Measurements from ENCODE around the gene PELO.
"Not testable (repeated sequence)": the region's sequence is repeated elsewhere in the genome, so short reads cannot be mapped to it uniquely, and the experiment has no call there.

PELO gene

DNA sequence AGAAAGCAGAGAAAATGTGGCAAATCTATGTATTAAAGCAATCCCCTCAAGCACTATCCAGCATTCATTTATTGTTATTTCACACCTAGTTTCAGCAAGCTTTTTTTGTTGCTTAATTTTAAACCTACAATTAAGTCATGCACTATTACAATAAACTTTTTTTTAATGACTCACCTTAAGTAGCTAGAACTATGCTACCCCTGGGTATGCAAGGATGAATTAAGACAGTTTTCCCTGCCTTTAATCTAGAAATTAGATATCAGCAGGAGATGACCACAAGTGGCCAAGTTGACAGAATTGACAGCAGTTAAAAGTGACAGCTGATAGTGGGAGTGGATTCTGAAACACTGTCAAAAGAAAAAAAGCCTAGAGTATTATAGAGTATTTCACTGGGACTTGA lies 20.0 kb downstream of the PELO start:
- Histone ChIP-seq H3K4me1 (ENCODE audit: control insufficient read depth in 2 of 2, insufficient read depth in 2 of 2, low read length in 2 of 2) (peaks cover 0 to 5% of the 10 kb centered on the region in 2 donors), H3K4me3 (ENCODE audit: low read length in 2 of 2) (no peak overlapping the region), H3K27me3 (ENCODE audit: control insufficient read depth in 2 of 2, insufficient read depth in 2 of 2, low read length in 2 of 2) (no peaks in the 10 kb centered on the region), H3K36me3 (ENCODE audit: control insufficient read depth in 2 of 2, insufficient read depth in 2 of 2, low read length in 2 of 2) (peaks cover 0 to 5% of the 10 kb centered on the region in 2 donors), H3K9ac (ENCODE audit: low read depth in 1 of 2, low read length in 2 of 2) (no peak overlapping the region), H3K27ac (ENCODE audit: low read depth in 2 of 2, low read length in 2 of 2) (no peak overlapping the region), H3K9me3 (ENCODE audit: control insufficient read depth in 2 of 2, low read length in 2 of 2) (no peaks in the 10 kb centered on the region)

- Histone ChIP-seq H3K9ac (ENCODE audit: low read depth in 1 of 2, low read length in 2 of 2) (no peak overlapping the region), H3K27me3 (ENCODE audit: control insufficient read depth in 2 of 2, insufficient read depth in 2 of 2, low read length in 2 of 2) (no peaks in the 10 kb centered on the region), H3K4me3 (ENCODE audit: low read length in 2 of 2) (no peak overlapping the region), H3K9me3 (ENCODE audit: control insufficient read depth in 2 of 2, low read length in 2 of 2) (no peaks in the 10 kb centered on the region), H3K36me3 (ENCODE audit: control insufficient read depth in 2 of 2, insufficient read depth in 2 of 2, low read length in 2 of 2) (peaks cover 0 to 5% of the 10 kb centered on the region in 2 donors), H3K27ac (ENCODE audit: low read depth in 2 of 2, low read length in 2 of 2) (peak overlapping the region in 1 of 2 donors; percentile 9), H3K4me1 (ENCODE audit: control insufficient read depth in 2 of 2, insufficient read depth in 2 of 2, low read length in 2 of 2) (peaks cover 0 to 2% of the 10 kb centered on the region in 2 donors)
These were observed 20.7 kb downstream of the PELO start for GRCh38 chr5:52808316-52808901.

DNA sequence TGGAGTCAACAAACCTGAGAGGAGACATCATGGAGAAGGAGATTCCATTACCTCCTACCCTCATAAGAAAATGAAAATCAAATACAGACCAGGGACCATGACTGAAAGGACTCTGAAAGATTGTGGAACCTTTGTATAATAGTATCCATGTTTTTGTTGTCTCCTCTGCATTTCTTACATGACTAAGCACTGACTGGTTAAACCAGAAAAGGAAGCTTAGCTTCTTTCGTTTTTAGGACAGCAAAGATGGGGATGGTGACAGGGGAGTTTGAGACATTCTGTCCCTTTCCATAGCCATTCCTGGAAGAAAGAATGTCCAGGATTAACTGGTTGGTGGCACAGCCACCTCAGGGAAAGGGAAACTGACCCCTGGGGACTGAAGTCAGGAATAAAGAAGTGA lies 22.2 kb downstream of the PELO start:
- Histone ChIP-seq H3K9ac (ENCODE audit: low read depth in 1 of 2, low read length in 2 of 2) (no peak overlapping the region), H3K4me3 (ENCODE audit: low read length in 2 of 2) (no peak overlapping the region), H3K27ac (ENCODE audit: low read depth in 2 of 2, low read length in 2 of 2) (peak overlapping the region in 1 of 2 donors; percentile 21), H3K4me1 (ENCODE audit: control insufficient read depth in 2 of 2, insufficient read depth in 2 of 2, low read length in 2 of 2) (no peaks in the 10 kb centered on the region), H3K27me3 (ENCODE audit: control insufficient read depth in 2 of 2, insufficient read depth in 2 of 2, low read length in 2 of 2) (no peaks in the 10 kb centered on the region), H3K36me3 (ENCODE audit: control insufficient read depth in 2 of 2, insufficient read depth in 2 of 2, low read length in 2 of 2) (peaks cover 0 to 5% of the 10 kb centered on the region in 2 donors), H3K9me3 (ENCODE audit: control insufficient read depth in 2 of 2, low read length in 2 of 2) (no peaks in the 10 kb centered on the region)

- Histone ChIP-seq H3K4me1 (ENCODE audit: control insufficient read depth in 2 of 2, insufficient read depth in 2 of 2, low read length in 2 of 2) (no peaks in the 10 kb centered on the region), H3K27me3 (ENCODE audit: control insufficient read depth in 2 of 2, insufficient read depth in 2 of 2, low read length in 2 of 2) (no peaks in the 10 kb centered on the region), H3K9me3 (ENCODE audit: control insufficient read depth in 2 of 2, low read length in 2 of 2) (no peaks in the 10 kb centered on the region), H3K36me3 (ENCODE audit: control insufficient read depth in 2 of 2, insufficient read depth in 2 of 2, low read length in 2 of 2) (no peaks in the 10 kb centered on the region), H3K27ac (ENCODE audit: low read depth in 2 of 2, low read length in 2 of 2) (peak overlapping the region in 1 of 2 donors; percentile 21), H3K4me3 (ENCODE audit: low read length in 2 of 2) (no peak overlapping the region), H3K9ac (ENCODE audit: low read depth in 1 of 2, low read length in 2 of 2) (no peak overlapping the region)
These were observed 22.7 kb downstream of the PELO start for GRCh38 chr5:52810426-52810825.

GRCh38 chr5:52811067-52811749 lies 23.5 kb downstream of the PELO start:
- H3K4me1 ChIP-seq (ENCODE audit: control insufficient read depth in 2 of 2, insufficient read depth in 2 of 2, low read length in 2 of 2): no peaks in the 10 kb centered on the region

GRCh38 chr5:52814352-52815148 lies 26.8 kb downstream of the PELO start:
- Histone ChIP-seq H3K4me3 (ENCODE audit: low read length in 2 of 2) (no peak overlapping the region), H3K9ac (ENCODE audit: low read depth in 1 of 2, low read length in 2 of 2) (no peak overlapping the region), H3K27ac (ENCODE audit: low read depth in 2 of 2, low read length in 2 of 2) (no peak overlapping the region), H3K27me3 (ENCODE audit: control insufficient read depth in 2 of 2, insufficient read depth in 2 of 2, low read length in 2 of 2) (no peaks in the 10 kb centered on the region), H3K4me1 (ENCODE audit: control insufficient read depth in 2 of 2, insufficient read depth in 2 of 2, low read length in 2 of 2) (no peaks in the 10 kb centered on the region), H3K9me3 (ENCODE audit: control insufficient read depth in 2 of 2, low read length in 2 of 2) (no peaks in the 10 kb centered on the region), H3K36me3 (ENCODE audit: control insufficient read depth in 2 of 2, insufficient read depth in 2 of 2, low read length in 2 of 2) (no peaks in the 10 kb centered on the region)

More at GRCh38 chr5:52811067-52811749, 23.5 kb downstream of the PELO start:
- Histone ChIP-seq H3K36me3 (ENCODE audit: control insufficient read depth in 2 of 2, insufficient read depth in 2 of 2, low read length in 2 of 2) (no peaks in the 10 kb centered on the region), H3K27ac (ENCODE audit: low read depth in 2 of 2, low read length in 2 of 2) (no peak overlapping the region), H3K9me3 (ENCODE audit: control insufficient read depth in 2 of 2, low read length in 2 of 2) (no peaks in the 10 kb centered on the region), H3K9ac (ENCODE audit: low read depth in 1 of 2, low read length in 2 of 2) (no peak overlapping the region), H3K4me3 (ENCODE audit: low read length in 2 of 2) (no peak overlapping the region), H3K27me3 (ENCODE audit: control insufficient read depth in 2 of 2, insufficient read depth in 2 of 2, low read length in 2 of 2) (no peaks in the 10 kb centered on the region)

DNA sequence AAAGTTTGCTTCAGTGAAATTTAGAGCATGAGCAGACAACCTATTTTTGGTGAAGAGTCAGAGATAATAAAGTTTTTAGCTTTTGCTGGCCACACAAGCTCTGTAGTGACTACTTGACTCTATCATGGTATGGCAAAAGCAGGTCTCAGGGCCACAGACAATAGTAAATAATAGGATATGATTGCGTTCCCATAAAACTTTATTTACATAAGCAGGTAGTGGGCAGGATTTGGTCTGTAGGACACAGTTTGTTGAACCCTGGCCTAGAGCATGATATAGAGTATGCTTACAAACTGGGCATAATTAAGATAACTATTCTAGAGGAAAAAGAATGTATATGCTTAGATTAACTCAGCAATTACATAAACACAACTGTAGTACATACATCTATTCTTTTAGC lies 30.1 kb downstream of the PELO start:
- Histone ChIP-seq H3K4me3 (ENCODE audit: low read length in 2 of 2) (no peak overlapping the region), H3K27ac (ENCODE audit: low read depth in 2 of 2, low read length in 2 of 2) (no peak overlapping the region), H3K36me3 (ENCODE audit: control insufficient read depth in 2 of 2, insufficient read depth in 2 of 2, low read length in 2 of 2) (no peaks in the 10 kb centered on the region), H3K4me1 (ENCODE audit: control insufficient read depth in 2 of 2, insufficient read depth in 2 of 2, low read length in 2 of 2) (no peaks in the 10 kb centered on the region), H3K27me3 (ENCODE audit: control insufficient read depth in 2 of 2, insufficient read depth in 2 of 2, low read length in 2 of 2) (no peaks in the 10 kb centered on the region), H3K9me3 (ENCODE audit: control insufficient read depth in 2 of 2, low read length in 2 of 2) (no peaks in the 10 kb centered on the region), H3K9ac (ENCODE audit: low read depth in 1 of 2, low read length in 2 of 2) (no peak overlapping the region)

- H3K27me3 ChIP-seq (ENCODE audit: control insufficient read depth in 2 of 2, insufficient read depth in 2 of 2, low read length in 2 of 2): no peaks in the 10 kb centered on the region
- no peaks in the 10 kb centered on the region for H3K9me3 ChIP-seq (ENCODE audit: control insufficient read depth in 2 of 2, low read length in 2 of 2)
- H3K9ac ChIP-seq (ENCODE audit: low read depth in 1 of 2, low read length in 2 of 2): no peak overlapping the region
- H3K4me1 ChIP-seq (ENCODE audit: control insufficient read depth in 2 of 2, insufficient read depth in 2 of 2, low read length in 2 of 2): no peaks in the 10 kb centered on the region
- no peaks in the 10 kb centered on the region for H3K36me3 ChIP-seq (ENCODE audit: control insufficient read depth in 2 of 2, insufficient read depth in 2 of 2, low read length in 2 of 2)
- no peak overlapping the region for H3K27ac ChIP-seq (ENCODE audit: low read depth in 2 of 2, low read length in 2 of 2)
- H3K4me3 ChIP-seq (ENCODE audit: low read length in 2 of 2): no peak overlapping the region
These were observed 30.6 kb downstream of the PELO start for GRCh38 chr5:52818360-52818759.

DNA sequence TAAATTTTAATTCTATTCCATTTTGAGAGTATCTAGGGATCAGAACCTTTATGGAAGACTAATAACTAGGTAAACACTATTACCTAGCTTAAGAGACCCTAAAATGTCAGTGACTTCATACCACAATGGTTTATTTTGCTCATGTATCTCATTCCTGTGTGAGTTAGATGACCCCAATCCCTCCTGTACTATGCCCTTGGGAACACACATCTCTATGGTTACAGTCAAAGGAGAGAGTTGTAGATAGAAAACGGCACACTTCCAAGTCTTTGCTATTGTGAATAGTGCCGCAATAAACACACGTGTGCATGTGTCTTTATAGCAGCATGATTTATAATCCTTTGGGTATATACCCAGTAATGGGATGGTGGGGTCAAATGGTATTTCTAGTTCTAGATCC lies 31.1 kb downstream of the PELO start:
- not testable (repeated sequence) for H3K4me1 ChIP-seq (ENCODE audit: control insufficient read depth in 2 of 2, insufficient read depth in 2 of 2, low read length in 2 of 2); H3K27ac ChIP-seq (ENCODE audit: low read depth in 2 of 2, low read length in 2 of 2)

DNA sequence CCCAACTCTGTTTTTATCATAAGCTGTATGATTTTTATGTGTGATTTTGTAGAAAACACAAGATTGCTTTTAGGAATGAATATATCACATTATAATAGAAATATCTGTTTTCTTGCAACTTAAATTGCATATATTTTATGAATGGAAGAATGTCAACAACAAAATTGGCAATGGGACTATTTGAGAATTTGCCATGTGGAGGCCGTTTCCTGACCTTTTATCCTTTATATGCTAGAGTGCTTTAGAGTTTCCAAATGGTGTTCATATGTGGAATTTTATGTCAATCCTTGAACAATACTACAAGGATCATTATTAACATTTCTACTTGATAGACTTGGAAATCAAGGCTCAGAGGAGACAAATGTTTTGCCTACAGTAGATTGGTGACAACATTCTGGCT lies 34.2 kb downstream of the PELO start:
- Histone ChIP-seq H3K27me3 (ENCODE audit: control insufficient read depth in 2 of 2, insufficient read depth in 2 of 2, low read length in 2 of 2) (no peaks in the 10 kb centered on the region), H3K27ac (ENCODE audit: low read depth in 2 of 2, low read length in 2 of 2) (peak overlapping the region in 1 of 2 donors; percentile 21), H3K9me3 (ENCODE audit: control insufficient read depth in 2 of 2, low read length in 2 of 2) (no peaks in the 10 kb centered on the region), H3K4me3 (ENCODE audit: low read length in 2 of 2) (no peak overlapping the region), H3K36me3 (ENCODE audit: control insufficient read depth in 2 of 2, insufficient read depth in 2 of 2, low read length in 2 of 2) (no peaks in the 10 kb centered on the region), H3K9ac (ENCODE audit: low read depth in 1 of 2, low read length in 2 of 2) (no peak overlapping the region), H3K4me1 (ENCODE audit: control insufficient read depth in 2 of 2, insufficient read depth in 2 of 2, low read length in 2 of 2) (no peaks in the 10 kb centered on the region)

More for the DNA sequence above, 31.1 kb downstream of the PELO start:
- H3K9me3 ChIP-seq (ENCODE audit: control insufficient read depth in 2 of 2, low read length in 2 of 2); H3K36me3 ChIP-seq (ENCODE audit: control insufficient read depth in 2 of 2, insufficient read depth in 2 of 2, low read length in 2 of 2); H3K9ac ChIP-seq (ENCODE audit: low read depth in 1 of 2, low read length in 2 of 2); H3K4me3 ChIP-seq (ENCODE audit: low read length in 2 of 2); H3K27me3 ChIP-seq (ENCODE audit: control insufficient read depth in 2 of 2, insufficient read depth in 2 of 2, low read length in 2 of 2): not testable (repeated sequence)

Data from mucosa of rectum (tissue), 2 donors.